Activated CD4-positive, alpha-beta T cell treated with anti-CD3 and anti-CD28 coated beads for 4 hours (primary cell): ENCODE results near the gene BATF3.

Source experiments
- DNase-seq, 2 donors: peaks; one replicate each; pipeline ENCODE4 v3.0.0-alpha.2; 2020

Gene BATF3

DNA sequence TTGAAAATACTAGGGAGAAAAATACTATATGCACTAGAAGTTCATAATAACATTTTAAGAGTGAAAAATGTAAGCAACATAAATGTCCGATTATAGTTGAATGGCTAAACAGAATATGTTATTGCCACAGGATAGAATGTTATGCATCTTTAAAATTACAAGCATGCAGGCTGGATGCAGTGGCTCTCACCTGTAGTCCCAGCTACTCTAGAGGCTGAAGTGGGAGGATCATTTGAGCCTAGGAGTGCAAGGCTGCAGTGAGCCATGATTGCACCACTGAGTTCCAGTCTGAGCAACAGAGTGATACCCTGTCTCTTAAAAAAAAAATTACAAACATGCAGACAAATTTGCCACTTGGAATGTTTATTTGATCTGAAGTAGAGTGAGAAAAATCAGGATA lies 3.0 kb upstream of the BATF3 start:
- DNase-seq: no peak

DNA sequence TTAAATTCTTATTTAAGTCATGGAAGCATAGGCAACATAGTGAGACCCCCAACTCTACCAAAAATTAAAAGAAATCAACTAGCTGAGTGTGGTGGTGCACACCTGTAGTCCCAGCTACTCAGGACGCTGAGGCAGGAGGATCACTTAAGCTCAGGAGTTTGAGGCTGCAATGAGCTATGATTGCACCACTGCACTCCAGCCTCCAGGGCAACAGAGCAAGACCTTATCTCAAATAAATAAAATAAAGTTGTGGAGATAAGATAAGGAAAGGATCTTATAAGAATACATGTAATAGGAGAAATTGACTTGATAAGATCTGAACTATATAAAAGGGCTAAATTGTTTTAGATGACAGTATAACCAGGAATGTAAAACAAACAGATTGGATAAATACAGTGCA lies 2.3 kb upstream of the BATF3 start:
- DNase-seq: no peak

DNA sequence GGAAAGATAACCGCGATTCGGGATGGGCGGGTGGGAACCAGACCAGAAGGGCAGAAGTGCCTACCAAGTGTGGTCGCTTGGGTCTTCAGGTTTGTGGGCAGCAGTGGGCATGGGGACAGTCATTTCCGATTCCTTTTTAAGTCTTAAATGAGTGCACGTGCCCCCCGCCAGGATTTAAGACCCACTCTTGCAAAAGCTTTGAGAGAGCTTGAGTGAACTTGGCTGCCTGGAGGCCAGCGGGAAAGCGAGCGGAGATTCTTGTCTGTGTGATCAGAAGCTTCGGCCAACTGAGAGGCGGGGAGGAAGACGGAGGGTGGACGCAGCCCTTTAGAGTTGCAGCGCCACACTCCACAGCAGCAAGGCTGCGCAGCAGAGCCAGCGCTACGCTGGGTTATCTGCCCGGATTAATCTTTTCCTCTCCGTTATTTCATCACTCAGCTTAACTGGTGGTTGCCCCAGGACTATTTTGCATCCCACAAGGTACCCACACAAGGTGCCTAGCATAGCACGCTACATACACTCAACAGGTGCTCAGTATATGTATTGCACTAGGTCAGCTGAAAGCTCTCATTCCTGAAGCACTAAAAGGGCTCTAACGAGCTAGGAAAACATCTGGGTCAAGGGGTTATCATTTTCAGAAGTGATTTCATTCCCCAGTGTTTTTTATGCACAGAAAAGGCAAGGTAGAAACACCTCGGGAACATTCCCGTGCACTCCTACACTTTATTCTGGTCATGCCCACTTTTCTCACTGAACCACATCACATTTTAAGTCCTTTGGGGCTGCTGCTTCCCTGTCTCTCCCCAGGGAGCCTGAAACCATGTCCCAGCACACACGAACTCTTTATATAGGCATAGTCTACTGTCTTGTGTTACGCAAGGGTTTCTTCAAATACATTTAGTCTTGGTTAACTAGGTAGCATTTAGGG lies 1.5 kb upstream of the BATF3 start:
- peak; percentile 33 to 49 for DNase-seq

DNA sequence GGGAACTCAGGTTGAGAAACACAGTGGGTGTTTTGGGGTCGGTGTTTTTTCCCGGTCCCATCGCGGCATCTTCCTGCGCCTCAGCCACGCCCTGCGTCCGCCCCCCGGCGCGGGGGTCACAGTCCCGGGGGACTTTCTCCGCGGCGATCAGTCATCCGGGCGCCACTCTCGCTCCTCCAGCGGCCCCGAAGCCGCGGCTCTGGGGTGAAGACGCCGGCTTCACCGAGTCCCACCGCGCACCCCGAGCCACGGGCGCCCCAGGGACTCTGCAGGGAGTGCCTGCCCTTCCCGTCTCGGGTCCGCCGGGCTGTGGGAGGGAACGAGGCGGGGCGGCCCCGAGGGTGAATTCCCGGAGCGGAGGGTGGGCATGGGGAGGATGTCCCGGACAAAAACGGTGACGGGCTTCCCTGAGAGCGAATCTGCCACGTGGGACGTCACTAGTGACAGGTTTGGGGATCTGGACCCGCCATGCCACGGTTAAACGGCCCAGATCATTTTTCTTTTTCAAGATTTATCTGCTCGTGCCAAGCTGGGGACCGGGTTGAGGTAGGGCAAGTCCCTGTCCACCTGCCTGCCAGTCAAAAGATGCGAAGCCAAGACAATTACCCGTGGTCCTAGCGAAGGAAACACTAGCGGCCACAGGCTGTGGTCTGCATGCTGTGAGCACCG lies 717 bp upstream of the BATF3 start:
- DNase-seq: peak; percentile 68 to 75

DNA sequence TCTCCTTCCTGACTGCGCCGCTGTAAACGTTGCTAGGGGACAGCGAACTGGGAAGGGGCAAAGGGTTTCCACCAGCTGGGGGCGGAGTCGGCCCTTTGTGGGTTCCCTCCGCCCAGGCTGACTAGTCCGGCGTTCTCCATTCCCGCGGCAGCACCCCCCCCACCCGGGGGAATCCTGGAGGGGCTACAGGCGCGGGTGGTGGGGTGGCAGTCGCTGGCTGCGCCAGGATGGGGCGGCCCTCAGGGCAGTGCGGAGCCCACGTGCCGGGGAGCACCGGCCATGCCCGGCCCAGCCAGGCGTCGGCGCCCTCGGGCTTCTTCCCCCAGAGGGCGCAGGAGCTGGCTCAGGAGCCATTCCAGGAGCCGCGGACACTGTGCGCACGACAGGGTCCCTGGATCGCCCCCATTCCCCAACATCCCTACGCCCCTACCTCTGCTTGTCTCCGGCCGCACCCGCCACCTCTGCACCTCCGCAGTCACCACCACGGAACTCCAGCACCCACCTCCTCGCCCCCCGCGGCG lies 476 bp downstream of the BATF3 start:
- DNase-seq: peak; percentile 55

DNA sequence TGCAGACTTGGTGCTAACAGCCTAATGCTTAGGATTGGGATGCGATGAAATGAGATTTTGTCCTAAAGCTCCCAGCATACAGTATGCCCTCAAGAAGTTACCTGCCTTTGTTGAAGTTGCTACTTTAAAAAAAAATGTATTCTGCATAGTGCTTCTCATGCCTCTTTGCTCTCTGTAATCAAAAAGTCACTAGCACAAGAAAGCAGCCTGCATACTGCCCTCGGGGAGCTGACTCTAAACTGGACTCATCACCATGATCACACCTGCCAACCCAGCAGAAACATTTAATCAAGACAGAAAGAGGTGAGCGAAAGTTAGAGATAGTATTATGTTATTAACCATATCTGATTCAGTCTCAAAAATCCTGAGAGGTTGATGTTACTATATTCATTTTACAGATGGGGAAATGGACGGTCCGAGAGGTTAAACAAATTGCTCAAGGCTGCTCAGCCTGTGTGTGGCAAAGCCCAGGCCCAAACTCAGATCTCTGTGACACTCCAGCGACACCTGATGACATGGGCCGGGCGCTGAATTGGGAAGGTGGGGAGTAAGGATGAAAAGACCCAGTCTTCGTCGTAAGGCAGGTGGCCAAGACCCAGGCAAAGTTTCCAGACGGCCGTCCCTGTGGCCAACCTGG lies 1.1 kb downstream of the BATF3 start:
- DNase-seq: no peak

DNA sequence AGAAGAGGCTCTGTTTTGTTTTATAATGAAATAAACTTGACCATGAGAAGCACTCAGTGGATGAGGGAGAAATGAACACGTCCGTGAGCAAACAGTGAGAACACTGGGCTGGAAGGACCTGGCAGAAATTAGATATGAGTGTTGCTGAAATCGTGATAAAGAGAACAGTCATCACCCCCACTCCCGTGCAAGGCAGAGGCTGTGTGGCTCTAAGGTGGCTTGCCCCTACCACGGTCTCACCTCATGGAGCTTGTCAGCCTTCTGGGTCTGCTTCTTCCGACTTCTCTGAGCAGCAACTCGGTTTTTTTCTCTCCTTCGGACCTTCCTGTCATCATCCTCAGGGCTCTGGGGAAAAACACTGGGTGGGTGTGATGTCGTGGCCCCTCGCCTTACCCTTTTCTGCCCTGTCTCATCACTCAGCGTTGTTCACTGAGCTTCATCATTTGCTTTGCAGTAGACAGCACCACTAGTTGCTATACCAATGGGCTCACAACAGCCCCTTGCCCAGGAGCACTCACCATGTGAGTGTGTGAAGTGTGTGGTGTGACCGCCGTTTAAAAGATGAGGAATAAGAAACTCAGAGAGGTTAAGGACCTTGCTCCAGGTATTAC lies 2.8 kb downstream of the BATF3 start:
- no peak for DNase-seq

DNA sequence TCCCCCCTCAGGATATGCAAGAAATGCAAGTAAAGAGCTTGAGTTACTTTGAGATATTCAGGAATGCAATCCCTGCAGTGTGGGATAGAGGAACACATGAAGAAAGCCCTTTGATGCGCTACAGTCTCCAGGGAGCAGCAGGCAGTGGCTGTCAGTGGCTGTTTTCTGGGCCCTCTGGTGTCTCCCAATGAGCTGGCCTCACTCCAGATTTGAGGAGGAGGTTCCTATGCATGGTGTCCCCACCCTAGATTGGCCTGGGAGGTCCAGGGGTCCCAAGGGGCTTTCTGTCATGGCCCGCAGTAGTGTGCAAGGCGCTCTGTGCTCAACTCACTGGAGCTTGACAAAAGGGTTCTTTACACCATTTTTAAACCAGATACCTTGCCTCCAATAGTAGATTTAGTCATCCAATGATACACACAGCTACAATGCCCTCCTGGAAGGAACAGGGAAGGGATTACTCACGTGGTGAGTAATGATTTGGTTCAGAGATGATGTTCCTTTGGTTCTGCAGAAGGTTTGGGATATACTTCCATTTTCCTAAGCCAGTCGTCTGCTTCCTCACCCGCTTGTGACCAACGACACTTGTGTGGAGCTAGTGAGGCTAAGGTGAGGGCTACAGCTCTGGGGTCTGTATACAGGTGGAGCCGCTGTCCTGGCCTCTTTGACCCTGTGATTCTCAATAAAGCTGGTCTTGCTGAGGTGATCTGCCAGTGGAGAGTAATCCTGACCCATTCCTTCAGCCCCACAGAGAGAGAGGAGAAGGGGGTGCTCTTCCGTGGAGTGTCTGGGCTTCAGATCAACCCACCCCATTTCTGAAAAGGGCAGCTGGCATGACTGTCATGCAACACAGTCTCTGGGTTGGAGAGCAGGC lies 6.6 kb downstream of the BATF3 start:
- DNase-seq: no peak

DNA sequence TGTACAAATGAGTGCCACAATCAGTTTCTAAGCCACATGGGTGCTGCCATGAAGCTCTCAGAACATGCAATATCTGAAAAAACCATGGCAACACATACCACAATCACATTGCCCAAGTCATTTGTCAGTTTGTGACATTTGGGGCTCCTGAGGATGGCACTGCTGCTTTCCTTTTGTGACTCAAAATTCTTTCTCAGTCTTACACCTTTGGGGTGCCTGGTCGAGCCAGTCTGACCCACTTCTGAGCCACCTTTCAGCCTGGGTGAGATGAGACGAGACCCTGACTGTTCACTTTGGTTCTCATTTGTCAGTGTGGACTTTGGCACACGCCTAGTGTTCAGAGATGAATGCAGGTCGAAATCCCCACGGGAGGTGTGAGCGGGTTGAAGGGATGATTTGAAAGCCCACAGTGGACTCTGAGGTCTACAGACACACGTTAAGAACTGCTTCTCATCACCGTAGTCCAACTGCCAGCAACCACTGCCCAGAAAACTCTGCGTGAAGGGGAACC lies 8.0 kb downstream of the BATF3 start:
- no peak for DNase-seq

DNA sequence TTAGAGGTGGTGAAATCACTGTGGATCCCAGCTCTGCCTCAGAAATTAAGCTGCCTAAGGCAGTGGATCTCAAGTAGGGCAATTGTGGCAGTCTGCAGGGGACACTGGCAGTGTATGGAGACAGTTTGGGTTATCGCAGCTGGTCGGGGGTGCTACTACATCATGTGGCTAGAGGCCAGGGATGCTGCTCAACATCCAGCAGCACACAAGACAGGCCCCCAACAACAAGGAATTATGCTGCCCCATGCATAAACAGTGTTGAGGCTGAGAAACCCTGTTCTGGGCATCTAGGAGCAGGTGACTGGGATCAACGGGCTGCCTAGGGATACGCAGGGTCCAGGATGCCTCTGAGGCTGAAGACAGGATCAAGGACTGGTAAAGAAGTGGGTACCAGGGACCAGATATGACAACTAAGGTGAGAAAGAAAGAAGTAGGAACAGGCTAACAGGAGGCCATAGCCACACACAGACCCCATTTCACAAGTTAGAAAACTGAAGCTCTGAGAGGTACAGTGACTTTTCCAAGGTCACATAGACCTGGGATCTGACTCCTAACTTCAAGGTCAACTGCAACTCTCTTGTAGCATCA lies 8.7 kb downstream of the BATF3 start:
- DNase-seq: no peak

DNA sequence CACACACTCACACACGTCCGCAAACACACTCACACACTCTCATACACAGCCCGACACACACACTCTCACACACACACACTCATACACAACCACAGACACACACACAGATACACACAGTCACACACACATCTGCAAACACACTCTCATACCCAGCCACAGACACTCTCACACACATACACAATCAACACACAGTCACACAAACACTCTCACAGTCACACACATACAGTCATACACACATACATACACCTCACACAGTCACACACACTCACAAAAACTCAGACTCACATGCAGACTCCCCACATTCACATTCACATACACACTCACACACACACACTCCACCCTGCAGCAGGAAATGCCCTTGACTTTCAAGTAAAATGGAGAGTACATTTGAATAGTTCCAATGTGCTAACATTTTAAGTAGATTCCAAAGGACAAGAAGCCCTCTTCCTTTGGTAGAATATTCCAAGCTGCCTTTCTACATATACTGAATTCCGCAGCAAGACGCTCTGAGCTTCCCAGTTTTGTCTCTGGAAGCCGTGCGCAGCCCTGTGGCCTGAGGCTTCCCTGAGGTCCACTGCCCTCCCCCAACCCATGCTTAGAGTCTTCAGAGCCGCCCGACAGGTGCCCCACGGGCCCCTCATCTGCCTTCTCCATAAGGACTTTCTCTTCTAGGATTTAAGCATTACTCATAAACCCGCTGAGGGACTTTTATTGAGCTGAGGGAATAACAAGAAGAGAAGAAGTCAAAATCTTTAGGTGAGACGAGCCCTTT lies 9.7 kb downstream of the BATF3 start:
- no peak for DNase-seq

DNA sequence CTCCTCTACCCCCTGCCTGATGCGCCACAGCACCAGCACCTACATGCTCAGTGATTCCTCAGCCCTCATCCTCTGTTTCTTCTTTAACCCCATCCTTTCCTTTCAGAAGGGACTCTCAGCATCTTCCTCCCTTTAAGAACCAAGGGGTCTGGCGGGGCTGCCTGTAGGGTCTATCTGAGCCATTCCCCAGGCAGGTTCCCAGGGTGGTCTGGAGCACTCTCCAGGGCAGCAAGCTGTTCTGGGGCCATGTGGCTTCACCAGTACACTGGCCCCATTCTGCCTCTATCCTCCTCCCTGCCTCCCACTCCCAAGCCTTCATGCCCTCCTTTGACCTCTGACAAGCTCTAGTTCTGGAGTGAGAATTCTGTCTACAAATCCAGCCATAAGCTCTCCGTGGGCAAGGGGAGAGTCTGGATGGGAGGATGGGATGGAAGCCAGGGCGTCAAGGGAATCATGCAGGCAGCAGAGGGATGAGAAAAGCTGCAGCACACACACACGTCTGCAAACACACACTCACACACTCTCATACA lies 10.4 kb downstream of the BATF3 start:
- no peak for DNase-seq

DNA sequence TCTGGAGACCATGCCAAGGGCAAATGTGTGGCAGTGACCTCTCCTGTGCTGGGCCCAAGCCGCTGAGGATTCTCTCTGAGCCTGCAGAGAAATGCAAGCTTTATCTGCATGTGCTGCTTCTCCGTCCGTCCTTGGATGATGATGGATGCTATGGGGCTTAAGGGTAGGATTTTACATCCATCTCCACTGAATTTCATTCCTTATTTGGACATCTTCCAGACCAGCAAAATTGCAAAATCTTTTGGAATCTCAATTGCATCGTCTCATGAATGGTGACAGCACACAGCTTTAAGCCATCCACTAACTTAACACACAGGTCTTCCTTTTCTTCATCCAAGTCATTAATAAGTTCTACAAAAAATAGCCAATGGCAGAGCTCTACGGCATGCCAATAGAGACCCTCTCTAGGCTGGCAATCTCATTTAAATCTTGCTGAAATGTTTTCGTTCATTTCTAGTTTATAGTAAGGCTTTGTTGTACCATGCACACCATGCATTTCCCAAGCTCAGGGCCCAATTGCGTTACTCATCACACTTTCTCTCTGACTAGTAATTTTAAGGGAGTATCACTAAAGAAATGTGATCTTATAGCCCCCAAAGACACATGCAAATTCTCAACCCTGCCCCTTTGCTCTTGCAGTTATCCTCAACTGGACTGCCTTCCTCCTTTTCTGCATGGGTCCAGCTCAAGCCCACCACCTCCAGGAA lies 11.1 kb downstream of the BATF3 start:
- no peak for DNase-seq

DNA sequence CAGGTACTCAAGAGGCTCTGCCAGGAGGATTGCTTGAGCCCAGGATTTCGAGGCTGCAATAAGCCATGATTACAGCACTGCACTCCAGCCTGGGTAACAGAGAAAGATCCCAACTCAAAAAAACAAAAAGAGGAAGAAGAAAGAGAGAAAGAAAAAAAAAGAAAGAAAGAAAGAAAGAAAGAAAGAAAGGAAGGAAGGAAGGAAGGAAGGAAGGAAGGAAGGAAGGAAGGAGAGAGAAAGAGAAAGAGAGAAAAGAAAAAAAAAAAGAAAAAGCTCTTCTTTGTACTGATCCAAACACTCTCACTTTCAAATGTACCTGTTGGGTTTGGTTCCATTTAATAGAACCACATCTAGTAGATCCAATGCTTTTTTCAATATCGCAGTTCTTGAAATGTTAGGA lies 11.8 kb downstream of the BATF3 start:
- no peak for DNase-seq

DNA sequence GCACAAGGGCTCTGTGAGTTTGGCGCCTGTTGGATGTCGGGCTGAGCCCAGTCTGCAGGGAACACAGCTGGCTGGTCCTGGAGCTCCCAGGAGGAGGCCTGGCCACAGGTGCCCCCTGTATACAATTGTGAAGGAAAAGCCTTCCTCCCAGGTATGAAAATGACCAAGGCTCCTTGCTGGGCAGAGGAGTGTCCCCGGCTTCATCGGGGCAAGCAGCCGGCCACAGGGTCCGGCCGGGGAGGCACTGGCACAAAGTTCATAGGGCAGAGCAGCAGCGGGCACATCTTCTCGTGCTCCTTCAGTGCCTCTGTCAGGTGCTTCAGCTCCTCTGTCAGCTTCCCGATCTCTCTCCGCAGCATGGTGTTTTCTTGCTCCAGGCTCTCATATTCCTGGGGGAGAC lies 13.0 kb downstream of the BATF3 start:
- DNase-seq: no peak

DNA sequence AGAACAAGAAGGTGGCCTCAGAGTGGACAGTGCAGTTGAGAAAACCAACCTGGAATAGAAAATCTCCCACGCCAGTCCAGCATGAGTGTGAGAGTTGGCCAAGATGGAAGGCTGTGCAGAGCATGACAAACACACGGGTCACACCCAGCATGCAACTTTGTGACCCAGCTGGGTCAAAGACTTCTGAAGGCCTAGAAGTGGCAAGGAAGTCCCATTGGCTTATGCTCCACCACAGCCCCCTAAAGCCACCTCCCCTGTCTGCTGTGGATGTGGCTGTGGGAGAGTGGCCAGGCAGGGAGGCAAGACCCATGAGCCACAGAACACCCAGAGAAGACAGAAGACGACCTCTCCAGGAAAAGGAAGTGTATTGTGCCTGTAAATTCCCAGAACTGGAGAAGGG lies 13.6 kb downstream of the BATF3 start:
- DNase-seq: no peak

DNA sequence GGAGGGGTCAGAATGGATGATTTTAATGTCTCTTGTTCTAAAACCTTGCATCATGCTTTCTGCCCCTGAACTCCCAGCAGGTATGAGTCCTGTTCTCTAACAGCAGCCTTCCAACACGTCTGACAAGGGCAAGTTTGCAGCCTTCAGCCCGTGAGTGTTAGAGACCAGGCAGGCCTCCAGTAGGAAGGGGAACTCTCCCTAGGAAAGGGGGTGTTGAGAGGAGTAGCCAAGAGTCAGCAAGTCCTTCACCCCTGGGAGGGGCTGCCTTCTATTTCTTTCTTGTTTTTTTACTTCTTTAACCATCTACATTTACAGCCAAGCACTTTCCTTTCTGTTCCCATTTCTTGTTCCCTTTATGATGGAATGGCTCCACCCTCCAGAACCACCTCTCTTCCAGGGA lies 14.2 kb downstream of the BATF3 start:
- DNase-seq: no peak

DNA sequence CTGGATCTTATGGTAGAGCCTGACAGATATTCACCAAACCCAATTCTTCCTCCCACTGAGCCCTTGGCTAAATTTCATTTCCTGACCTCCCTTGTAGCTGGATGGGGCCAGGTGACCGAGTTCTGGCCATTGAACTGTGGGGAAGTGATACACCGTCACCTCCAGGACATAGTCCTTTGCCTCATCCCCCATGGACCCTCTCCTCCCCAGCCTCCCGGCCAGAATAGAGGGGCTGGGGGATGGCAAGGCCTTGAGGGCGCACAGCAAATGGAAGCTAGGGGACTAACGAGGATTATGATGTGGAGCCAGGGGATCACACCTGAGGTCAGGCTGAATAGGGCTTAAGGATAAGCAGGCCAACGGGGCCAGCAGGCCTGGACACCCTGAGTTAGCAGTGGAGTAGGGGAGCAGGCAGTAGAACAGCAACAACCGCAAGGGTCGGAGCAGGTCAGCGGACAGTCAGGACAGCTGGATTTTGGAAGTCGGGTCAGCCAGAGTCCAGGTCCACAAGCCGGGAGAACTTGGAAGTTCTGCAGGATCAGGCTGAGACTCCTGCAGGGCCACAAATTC lies 15.0 kb downstream of the BATF3 start:
- no peak for DNase-seq

DNA sequence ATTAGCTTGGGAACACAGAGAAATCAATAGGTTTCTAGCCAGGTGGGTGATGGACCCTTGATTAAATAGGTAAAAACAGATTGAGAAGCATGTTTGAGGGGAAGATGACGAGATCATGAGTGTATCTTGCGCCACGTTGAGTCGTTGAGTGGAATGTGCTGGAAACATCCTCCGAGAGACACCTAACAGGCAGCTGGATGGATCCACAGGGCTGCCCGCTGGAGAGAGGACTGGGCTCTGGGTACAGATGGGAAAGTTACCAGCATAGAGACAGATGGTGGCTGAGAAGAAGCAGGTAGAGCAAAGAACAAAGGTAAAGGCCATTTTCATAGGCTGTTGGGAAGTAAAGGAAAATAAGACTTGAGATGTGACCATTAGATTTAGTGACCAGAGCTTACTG lies 15.6 kb downstream of the BATF3 start:
- no peak for DNase-seq

DNA sequence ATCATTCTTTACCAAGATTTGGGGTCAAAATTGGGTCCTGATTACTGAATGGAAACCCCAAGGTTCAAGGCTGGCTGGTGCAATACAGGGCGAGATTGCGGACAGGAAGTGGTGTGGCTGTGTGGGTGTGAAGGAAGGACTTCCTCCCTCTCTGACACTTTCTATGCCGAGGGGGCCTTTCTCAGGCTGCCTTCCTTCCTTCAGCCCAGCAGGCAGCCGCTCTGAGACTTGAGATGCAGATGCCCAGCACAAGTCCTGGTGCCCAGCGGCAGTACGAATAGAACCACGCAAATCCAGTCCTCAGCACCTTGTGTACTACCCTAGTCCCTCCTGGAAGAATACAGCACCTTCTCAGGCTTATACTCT lies 16.3 kb downstream of the BATF3 start:
- DNase-seq: no peak
